NCI-H128 (cell line): Measurements from ENCODE around the gene PRG2.

Source experiments
- DNase-seq: peaks from one replicate; lab custom pipeline; 2025; ENCODE audit not compliant: unreplicated experiment; lab: John Stamatoyannopoulos, UW

The PRG2 gene

DNA sequence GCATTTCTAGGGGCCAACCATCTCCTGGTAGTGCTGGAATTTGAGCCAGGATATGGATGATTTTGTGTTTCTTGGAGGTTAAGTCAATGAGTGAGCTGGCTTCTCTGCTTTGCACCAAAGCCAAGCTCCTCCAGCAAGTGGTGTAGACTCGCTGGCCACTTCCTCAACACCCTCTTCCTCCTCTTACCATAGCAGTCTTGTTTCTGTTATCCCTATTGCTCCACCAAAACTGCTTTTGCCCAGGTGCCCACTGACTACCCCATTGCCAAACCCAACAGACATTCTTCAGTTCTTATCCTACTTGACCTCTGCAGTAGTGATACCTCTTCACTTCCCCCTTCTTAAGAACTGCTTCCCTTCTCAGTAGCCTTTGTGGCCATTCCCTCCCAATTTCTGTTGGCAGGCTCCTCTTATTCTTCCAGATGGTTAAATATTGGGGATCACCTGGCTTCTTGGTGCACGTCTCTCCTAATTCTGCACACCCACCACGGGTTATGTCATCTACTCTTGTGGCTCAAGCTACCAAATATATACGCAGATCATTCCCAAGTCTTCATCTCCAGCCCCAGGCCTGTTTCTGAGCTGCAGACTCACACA lies 7.0 kb upstream of the PRG2 start:
- DNase-seq, result no peak

DNA sequence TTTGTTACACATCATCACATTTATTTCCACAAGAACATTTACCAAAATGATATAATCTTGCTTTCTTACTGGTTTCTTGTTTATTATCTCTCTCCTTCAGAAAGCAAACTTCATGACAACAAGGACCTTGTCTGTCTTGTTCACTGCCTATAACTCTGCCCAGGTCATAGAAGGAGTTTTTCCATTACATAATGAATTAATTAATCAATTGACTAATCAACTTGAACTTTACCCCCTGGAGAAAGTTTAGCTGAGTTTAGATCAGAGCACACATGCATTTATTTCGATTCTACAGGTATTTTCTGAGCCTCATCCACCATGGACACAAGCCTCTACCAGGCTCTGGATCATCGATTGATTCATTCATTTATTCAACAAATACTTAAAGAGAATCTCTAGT lies 6.3 kb upstream of the PRG2 start:
- DNase-seq, result no peak

DNA sequence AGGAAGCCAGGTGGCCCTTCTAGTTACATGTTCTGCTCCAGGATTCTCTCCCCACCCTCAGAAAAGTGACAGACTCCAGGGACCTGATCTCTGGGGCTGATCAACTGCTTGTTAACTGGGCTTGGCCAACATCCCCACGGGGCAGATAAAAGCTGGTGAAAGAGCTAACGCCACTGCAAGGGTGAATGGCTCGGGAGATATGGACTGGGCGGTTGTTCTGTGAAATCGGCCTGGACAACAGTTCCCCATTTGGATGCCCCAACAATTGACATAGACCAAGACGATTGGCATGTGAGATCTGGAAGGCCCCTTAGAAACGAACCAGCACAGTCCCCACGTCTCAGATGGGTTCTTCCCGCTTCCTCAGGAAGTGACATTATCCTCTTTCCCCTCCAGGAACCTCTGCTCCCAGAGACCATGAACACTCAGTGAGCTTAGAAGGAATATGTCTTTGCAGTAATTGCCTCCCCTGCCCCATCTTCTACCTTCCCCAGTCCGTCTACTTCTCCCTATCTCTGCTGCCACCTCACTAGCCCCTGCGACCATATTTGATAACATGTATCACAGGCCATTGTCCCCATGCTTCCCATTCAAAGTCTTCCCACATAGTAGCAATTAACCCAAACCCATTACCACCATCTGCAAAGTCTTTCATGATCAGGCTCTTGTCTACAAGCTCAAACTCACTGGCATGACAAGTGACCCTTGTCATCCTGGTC lies 5.6 kb upstream of the PRG2 start:
- DNase-seq, result no peak

DNA sequence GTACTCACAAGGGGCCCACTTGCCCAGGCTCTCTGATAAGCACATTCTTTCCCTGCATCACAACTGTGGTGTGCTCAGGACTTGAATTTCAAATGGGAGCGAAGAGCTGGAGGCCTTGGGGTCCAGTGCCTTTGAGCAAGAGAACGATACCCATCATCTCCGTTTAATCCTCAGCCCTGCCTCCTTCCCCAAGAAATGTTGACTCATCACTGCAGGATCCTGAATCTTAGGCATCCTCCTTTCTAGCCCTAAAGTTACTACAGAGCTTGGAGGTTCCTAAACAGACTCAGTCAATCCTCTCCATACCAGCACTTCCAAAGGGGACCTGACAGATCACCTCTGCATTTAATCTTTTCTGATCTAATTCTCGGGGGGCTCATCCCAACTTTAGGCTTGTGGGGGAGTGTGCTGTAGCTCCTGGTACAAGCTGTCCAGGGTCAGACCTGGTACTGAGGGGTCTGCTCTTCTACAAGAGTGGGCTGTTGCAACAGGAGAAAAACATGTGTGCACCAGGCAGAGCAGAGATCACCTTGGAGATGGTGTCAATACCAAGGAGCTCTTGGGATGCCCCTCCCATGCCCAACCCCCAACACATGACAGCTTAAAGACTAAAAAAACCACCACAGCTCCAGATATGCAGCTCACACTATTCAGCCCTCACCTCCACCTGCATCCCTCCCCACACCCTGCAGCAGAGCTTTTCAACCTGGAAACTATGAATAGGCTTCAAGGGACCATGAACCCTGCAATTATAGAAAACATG lies 3.9 kb upstream of the PRG2 start:
- DNase-seq, result no peak

DNA sequence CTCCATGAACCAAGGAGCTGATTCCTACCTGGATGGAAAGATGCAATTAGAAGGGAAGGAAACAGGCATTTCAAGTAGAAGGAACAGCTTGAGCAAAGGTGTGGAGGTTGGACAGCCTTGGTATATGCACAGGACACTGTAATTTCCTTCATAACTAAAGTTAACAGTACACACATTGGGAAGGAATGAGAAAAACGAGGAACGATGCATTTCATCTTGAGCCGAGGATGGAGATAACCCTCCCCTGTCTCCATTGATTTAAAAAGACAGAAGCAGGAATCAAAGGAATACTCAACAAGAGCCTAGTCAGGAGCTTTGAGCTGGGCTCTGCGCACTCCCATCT lies 2.3 kb upstream of the PRG2 start:
- DNase-seq, result no peak

DNA sequence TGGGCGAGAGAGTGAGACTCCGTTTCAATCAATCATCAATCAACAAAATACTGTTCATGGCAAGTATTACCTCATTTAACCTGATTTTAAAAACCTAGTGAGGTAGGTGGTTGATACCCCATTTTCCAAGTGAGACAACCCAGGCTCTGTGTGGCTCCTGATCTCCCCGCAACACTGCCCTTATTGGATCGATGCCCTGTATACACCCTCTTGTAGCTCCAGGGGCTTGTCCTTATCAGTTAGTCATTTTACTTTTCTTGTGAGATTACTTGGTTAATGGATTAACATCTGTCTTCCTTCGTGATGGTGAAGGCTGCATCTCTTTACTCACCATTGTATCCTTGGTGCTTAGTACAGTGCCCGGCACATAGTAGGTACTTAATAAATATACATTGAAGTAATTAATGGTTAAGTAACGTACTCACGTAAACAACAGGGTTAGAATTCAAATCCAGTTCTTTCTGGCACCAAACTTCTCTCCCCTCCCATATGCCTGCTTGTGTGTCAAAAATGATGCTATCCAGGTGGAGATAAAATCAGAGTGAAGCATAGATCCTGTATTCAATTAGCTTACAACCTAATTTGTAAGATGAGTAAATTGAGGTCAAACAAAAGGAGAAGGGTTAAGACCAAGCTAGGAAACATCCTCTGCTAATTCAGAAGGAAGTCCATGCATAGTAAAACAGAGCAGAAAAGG lies 1.8 kb upstream of the PRG2 start:
- no peak for DNase-seq

DNA sequence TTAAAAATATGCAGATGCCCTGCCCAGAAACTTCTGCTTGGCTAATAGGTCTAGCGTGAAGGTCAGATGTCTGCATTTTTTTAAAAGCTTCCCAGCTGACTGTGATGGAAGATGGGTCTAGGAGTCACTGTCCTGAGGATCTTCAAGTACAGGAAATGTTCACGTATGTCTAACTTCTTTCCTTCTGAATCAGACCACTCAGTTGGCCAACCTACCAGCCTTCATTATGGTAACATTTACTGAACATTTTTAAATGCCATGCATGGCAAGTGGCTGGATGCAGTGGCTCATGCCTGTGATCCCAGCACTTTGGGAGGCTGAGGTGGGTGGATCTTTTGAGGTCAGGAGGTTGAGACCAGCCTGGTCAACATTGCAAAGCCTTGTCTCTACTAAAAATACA lies 1.1 kb upstream of the PRG2 start:
- no peak for DNase-seq

DNA sequence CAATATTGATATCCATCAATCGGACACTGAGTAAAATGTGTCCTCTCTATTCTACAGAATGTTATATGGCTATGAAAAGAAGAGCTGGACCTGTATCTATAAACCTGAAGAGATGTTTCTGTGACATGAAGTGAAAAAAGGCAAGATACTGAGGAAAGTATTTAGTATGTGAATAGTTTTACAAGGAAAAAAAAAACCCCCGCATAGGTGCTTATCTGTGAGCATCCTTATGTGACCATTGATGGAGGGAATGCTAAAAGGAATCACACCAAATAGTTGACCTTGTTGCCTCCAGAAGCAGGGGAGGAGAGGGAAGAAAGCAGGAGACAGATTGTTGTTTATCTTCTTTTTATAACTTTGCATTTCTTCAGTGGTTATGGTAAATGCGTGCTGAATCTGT lies 661 bp upstream of the PRG2 start:
- no peak for DNase-seq

DNA sequence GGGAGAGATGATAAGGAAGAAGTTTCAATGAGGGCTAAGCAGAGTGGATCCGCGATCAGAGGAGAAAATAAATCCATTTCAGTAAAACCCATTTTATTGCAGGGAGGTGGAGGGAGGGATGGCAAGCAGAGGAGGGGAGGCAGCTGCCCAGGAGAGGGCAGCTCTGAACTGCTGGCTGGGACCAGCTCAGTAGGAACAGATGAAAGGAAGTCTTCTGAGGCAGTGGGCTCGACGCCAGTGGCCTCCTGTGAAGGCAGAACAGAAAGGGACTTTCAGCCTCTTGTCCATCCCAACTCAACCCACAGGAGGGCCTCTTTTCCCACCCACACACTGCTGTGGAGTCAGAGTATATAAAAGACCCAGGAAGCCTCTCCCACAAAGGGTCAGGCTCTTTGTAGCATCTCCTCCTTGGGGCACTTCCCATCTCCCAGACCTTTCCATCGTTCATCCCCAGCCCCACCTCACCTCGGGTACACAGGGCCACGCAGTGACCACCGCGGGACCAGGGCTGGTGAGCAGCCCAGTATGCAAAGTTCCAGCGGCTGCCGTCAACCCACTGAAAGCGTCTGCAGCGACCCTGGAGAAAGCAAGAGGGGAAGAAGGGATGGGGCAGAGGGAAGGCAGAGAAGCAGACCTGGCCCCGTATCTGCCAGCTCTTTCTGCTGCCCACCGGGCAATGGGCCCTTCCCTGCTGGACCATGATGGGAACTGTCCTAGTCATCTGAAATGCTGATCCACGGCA lies 3.0 kb downstream of the PRG2 start:
- DNase-seq, result no peak

DNA sequence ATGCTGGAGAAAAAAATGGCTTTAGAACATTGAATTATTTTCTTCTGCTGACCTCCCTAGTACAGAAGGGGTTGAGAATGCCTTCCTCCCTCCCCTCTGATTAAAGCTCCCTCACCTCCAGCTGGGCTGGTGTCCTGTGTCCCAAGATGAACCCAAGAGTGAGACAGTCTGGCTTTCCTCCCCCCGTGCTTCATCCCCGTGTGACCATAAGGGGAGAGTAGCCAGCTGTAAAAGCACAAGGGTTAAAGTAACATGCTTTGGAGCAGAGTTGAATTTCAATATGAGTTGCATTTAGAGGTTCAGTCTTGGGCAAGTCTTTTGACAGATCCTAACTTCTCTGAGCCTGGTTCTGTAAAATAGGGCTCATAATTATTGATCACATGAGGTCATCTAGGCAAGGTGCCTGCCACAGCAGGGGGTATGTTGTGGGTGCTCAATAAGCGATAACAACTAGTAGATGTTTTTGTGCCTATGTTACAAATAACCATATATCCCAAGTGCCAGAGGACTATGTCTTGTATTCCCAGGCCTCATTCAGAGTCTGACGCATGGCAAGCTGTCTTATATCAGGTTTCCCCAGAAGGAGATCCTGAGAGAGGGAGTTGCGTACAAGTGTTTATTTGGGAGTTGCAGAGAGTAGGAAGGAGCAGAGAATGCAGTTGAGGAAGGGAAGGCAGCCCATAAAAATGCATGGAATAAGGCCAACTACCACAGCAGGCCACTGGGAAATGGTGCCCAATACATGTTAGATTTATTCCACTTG lies 4.1 kb downstream of the PRG2 start:
- no peak for DNase-seq

DNA sequence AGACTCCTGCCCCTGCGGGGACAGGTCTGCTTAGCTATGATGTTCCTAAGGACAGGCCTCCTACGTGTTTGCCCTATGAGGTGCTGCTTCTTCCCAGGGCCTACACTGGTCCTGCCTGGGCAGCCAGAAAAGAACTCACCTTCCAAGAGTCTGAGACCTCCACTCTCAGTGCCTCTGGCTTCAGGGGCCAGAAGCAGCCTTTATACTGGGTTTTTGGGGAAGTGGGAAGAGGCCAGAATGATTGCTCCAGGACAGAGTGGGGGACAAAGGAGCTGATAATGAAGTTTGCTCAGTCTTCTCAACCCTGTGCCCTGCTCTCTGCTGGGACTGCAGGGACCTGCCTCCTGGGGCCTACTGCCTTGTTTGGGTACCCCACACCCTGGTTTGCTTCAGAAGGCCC lies 9.5 kb downstream of the PRG2 start, which contains the start of gene PRG3:
PRG3 (minus strand) TSS at position 176 of the 400 bp plus-strand sequence. CDS start 442 bp downstream, outside the sequence.
- no peak for DNase-seq

DNA sequence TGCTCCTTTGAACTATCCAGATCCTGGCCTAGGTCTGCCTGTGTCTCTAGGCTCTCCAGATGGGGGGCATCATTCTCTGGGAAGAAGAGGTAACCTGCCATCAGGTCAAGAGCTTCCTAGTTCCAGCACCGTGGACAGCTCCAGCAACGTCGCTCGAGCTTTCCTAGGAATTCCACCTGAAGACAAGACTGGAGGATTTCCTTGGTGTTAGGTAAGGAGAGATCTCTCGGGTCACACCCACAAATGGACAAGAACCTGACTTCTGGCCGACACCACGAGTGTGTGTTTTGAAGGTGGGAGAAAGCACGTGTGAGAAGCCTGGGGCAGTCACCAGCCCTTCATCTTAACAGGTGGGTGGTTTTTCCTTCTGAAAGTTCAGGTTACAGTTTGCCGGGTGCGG lies 10.7 kb downstream of the PRG2 start:
- no peak for DNase-seq

DNA sequence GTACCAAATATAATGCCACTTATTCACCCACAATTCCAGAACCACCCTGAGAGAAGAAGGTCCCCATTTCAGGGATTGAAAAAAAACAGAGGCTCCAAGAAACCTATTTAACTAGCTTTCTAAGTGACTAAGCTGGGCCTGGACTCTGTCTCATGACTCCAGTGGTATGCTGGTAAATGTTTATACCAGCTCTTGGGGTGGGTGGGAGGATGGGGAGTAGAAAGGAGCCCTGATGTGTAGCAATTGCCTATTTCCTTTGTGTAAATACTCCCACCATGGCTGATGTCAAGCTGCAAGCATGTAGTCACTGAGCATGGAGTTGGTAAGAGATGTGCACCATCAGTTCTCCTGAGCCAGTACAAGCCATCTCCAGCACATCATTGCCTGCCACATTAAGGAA lies 12.3 kb downstream of the PRG2 start:
- DNase-seq, result no peak

DNA sequence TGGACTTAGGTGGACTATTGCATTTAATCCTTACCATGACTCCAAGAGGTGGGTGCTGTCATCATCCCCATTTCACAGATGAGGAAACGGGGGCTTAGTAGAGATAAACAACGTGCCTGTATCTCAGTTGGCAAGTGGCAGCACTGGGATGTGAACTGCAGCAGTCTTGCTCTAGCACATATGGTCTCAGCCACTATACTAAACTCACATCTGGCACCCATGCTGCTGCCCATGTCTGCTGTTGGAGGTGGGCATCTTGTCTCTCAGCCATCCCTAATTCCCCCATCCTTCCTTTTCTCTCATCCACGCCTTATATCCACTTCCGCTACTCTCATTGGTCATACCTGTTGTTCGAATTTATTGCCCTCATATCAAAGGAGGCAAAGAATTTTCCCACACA lies 13.3 kb downstream of the PRG2 start:
- DNase-seq, result no peak

DNA sequence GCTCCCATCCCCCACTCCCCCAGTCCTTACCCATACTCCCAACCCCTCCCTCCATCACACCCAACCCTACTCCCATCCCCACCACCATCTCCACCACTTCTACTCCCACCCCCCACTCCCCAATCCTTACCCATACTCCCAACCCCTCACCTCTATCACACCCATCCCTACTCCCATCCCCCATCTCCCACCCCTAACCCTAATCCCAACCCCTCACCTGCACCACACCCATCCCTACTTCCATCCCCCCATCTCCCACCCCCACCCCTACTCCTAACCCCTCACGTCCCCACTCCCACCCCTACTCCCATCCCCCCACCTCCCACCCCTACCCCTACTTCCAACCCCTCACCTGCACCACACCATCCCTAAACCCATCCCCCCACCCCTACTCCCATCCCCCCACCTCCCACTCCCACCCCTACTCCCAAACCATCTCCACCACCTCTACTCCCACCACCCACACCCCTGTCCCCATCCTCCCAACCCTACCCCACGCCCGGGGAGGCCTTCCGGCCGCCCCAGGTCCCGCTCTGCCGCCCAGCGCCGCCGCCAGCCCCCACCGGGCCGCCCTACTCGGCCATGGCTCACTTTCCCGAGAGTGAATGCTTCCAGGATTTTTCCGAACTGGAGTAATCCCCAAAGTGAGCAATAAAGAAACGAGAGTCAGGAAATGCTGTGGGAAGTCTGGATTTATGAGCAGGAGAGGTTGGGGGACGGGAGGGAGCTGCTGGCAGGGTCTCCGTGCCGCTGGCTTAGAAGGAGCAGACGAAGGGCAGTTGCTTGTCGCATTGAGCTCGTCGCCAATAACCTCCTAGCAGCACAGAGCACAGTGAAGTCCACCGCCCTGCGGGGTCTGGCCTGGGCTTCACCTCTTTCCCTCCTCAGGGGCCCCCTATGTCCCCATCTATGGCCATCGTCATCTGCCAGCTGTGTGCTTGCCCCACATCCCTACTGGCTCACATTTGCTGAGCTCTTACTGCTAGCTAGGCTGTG lies 14.1 kb downstream of the PRG2 start:
- no peak for DNase-seq

DNA sequence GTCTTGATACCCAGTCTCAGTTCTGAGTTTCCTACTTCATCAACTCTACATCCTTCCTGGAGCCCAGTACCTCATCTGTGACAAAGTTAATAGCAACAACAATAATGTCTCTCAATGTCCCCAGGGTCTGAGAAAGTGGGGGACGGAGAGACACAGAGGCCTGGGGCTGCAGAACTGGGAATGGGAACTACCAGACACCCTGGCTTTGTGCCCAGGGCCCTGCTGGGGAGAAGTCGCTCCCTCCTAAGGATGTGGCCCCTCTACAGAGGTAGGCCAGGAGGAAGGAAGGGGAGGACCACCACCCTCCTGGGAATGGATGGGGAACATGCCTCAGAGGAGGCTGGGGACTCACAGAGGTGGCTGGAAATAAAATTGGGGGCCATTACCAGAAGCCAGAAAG lies 15.0 kb downstream of the PRG2 start:
- no peak for DNase-seq

DNA sequence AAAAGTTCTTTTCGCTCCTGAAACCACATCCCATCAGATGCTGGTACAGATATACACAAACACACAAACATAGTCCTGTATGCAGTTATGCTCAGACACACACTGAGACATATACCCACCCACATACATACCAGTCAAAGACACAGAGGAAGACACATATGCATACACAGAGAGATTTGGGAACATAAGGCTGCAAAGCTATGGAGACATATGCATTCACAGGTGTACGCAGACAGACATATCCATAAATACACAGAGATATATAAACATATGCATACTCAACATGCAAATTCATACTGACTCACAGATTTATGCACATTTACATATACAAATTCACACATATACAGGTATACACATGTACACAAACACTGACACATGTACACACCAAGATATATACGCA lies 15.5 kb downstream of the PRG2 start:
- DNase-seq, result no peak

DNA sequence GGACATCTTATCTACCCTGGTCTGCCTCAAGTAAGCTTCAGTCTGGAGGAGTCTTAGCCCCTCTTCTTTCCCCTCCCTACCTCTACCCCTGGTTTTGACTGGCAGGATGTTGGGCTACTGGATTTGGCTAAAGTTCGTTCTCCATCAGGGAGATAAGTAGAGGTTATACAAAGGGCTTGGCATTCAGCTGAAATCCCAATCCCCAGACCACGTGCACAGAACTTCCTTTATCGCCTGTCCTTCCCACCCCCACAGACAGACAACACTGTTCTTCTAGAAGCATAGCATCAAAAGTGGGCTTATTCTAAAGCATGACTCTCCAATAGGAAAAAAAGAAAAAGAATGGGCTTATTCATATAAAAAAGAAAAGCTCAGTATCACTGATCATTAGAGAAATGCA lies 17.3 kb downstream of the PRG2 start:
- no peak for DNase-seq

DNA sequence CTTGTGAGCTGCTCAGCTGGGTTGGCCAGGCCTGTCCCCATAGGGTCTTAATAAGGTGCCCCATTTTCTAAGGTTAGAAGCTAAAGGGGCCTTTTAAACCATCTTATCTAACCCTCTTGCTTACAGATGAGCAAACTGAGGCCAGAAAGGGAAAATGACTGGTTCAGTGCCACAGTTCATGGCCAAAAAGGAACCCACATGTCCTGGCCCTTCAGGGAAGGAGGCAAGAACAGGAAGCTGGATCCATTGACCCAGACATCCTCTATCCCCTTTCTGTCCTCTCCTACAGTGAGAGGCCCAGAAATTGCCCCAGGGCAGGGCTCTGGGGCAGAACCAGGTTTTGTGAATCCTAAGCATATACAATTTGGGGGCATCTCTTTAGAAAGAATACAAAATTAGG lies 19.5 kb downstream of the PRG2 start:
- no peak for DNase-seq
